IPS-20b (cell line): ENCODE data around the gene CUX1.
"Not testable (repeated sequence)": the region's sequence is repeated elsewhere in the genome, so short reads cannot be mapped to it uniquely, and the experiment has no call there.

Experiments
- H3K27ac ChIP-seq: one replicate; pipeline ENCODE4 v1.5.1; 2013; ENCODE audit warnings: low read length
- H3K27me3 ChIP-seq: 2 replicates; pipeline ENCODE4 v1.6.1; 2013; ENCODE audit warnings: mild to moderate bottlenecking, low read length, inconsistent platforms; ENCODE audit not compliant: insufficient read depth
- H3K36me3 ChIP-seq: 2 replicates; pipeline ENCODE4 v1.6.1; 2013; ENCODE audit warnings: low read depth, mild to moderate bottlenecking, inconsistent platforms, low read length, moderate library complexity; ENCODE audit not compliant: insufficient read depth
- H3K4me1 ChIP-seq: 2 replicates; pipeline ENCODE4 v1.6.1; 2013; ENCODE audit warnings: mild to moderate bottlenecking, control low read depth, inconsistent platforms, low read length, moderate library complexity; ENCODE audit not compliant: insufficient read depth
- H3K4me3 ChIP-seq: 2 replicates; pipeline ENCODE4 v1.5.1; 2013; ENCODE audit warnings: mild to moderate bottlenecking, low read length, inconsistent platforms
- H3K9ac ChIP-seq: 2 replicates; pipeline ENCODE4 v1.6.1; 2013; ENCODE audit warnings: low read depth, mild to moderate bottlenecking, inconsistent platforms, low read length, moderate library complexity
- H3K9me3 ChIP-seq: 2 replicates; pipeline ENCODE4 v1.6.1; 2013; ENCODE audit warnings: mild to moderate bottlenecking, low read depth, low read length, inconsistent platforms; ENCODE audit not compliant: insufficient read depth

The CUX1 gene

DNA sequence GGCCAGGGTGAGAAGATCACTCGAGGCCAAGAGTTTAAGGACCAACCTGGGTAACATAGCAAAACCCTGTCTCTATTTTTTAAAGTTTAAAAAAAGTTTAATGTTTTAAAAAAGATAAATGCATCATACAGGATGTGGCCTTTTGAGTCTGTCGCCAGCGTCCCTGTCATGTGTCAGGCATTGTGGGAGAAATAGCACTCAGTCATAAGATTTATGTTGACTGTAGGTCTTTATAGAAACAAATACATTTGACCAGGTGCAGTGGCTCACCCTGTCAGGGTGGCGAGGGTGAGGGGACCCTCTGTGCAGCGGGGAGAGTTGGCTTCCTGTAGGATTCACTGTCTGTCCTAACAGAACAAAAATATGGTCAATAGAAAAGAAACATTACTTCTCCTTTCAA lies 405.8 kb downstream of the CUX1 start:
- no peak overlapping the region for H3K4me3 ChIP-seq

DNA sequence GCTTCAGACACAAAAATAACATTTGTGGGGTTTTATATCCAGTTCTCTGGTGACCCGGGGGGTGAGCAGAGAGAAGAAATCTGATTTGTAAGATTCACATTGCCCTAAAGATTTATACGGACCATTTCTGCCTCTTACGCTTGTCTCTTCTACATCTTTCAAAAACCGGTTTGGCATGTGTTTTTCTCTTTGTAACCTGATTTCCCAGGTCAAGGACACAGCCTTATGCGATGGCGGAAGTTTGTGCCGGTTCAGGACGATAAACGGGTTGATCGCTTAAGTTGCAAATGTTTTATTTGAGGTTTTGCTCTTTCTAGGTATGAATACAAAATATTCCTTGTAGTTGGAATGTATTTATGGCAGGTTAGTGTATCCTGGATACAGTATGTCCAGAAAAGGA lies 407.6 kb downstream of the CUX1 start:
- Histone ChIP-seq H3K4me3 (no peak overlapping the region), H3K27me3 (no peaks in the 10 kb centered on the region), H3K36me3 (peaks cover 20% of the 10 kb centered on the region), H3K27ac (no peak overlapping the region), H3K9me3 (no peaks in the 10 kb centered on the region), H3K4me1 (no peaks in the 10 kb centered on the region), H3K9ac (no peak overlapping the region)

More for the DNA sequence above, 405.8 kb downstream of the CUX1 start:
- H3K36me3 ChIP-seq, result peaks cover 9% of the 10 kb centered on the region
- no peaks in the 10 kb centered on the region for H3K27me3 ChIP-seq
- H3K4me1 ChIP-seq, result no peaks in the 10 kb centered on the region
- H3K9me3 ChIP-seq, result no peaks in the 10 kb centered on the region
- H3K9ac ChIP-seq, result no peak overlapping the region
- H3K27ac ChIP-seq, result no peak overlapping the region

DNA sequence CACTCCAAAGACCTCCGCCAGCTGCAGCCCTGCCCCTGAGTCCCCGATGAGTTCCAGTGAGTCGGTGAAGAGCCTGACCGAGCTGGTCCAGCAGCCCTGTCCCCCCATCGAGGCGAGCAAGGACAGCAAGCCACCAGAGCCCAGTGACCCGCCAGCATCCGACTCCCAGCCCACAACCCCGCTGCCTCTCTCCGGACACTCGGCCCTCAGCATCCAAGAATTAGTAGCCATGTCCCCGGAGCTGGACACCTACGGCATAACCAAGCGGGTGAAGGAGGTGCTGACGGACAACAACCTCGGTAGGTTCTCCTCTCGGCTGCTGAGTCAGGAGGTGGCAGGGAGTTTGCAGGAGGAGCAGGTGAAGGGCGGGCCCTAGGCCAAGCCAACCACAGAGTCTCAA lies 409.9 kb downstream of the CUX1 start:
- Histone ChIP-seq H3K4me3 (no peak overlapping the region), H3K9me3 (no peaks in the 10 kb centered on the region), H3K4me1 (no peaks in the 10 kb centered on the region), H3K9ac (no peak overlapping the region), H3K27ac (no peak overlapping the region), H3K36me3 (peaks cover 29% of the 10 kb centered on the region), H3K27me3 (no peaks in the 10 kb centered on the region)

- Histone ChIP-seq H3K4me3 (no peak overlapping the region), H3K36me3 (peaks cover 36% of the 10 kb centered on the region), H3K9ac (no peak overlapping the region)
Measured at GRCh38 chr7:102228935-102229334, 411.5 kb downstream of the CUX1 start.

DNA sequence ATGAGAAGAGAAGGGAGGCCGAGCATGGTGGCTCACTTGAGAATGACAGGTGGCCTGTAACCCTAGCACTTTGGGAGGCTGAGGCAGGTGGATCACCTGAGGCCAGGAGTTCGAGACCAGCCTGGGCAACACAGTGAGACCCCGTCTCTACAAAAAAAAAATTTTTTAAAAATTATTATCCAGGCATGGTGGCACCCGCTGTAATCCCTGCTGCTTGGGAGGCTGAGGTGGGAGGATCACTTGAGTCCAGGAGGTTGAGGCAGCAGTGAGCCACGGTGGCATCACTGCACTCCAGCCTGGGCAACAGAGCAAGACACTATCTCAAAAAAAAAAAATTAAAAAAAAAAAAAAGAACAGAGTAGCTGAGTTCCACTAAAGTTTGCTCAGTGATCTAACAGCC lies 412.7 kb downstream of the CUX1 start:
- not testable (repeated sequence) for H3K27ac ChIP-seq

More at GRCh38 chr7:102228935-102229334, 411.5 kb downstream of the CUX1 start:
- no peaks in the 10 kb centered on the region for H3K27me3 ChIP-seq
- H3K27ac ChIP-seq, result no peak overlapping the region
- no peaks in the 10 kb centered on the region for H3K4me1 ChIP-seq
- no peaks in the 10 kb centered on the region for H3K9me3 ChIP-seq

DNA sequence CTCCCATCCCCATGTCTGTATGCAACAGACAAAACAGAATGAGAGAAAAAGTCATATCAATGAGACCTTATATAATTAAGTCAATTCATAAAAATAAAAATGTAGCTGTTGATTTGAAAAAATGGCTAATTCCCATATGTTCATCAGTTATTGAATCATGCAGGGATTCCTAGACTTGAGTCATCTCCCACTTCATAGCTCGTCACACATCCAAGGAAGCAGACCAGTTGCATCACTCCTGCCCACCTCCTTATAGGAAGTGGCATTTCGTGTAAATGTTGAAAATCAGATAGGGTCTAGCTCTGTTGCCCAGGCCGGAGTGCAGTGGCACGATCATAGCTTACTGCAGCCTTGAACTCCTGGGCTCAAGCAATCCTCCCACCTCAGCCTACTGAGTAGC lies 413.2 kb downstream of the CUX1 start:
- no peaks in the 10 kb centered on the region for H3K27me3 ChIP-seq
- H3K36me3 ChIP-seq, result peaks cover 47% of the 10 kb centered on the region
- no peak overlapping the region for H3K27ac ChIP-seq

More for the DNA sequence above, 412.7 kb downstream of the CUX1 start:
- H3K4me3 ChIP-seq, H3K9me3 ChIP-seq, H3K4me1 ChIP-seq, H3K9ac ChIP-seq, H3K27me3 ChIP-seq: not testable (repeated sequence)
- peaks cover 46% of the 10 kb centered on the region for H3K36me3 ChIP-seq

GRCh38 chr7:102232611-102233286 lies 415.3 kb downstream of the CUX1 start:
- no peak overlapping the region for H3K9ac ChIP-seq
- peaks cover 43% of the 10 kb centered on the region for H3K36me3 ChIP-seq
- no peaks in the 10 kb centered on the region for H3K27me3 ChIP-seq
- H3K27ac ChIP-seq, result no peak overlapping the region
- H3K4me1 ChIP-seq, result no peaks in the 10 kb centered on the region
- no peak overlapping the region for H3K4me3 ChIP-seq
- H3K9me3 ChIP-seq, result no peaks in the 10 kb centered on the region

More for the DNA sequence above, 413.2 kb downstream of the CUX1 start:
- no peaks in the 10 kb centered on the region for H3K4me1 ChIP-seq
- H3K9ac ChIP-seq, result no peak overlapping the region
- H3K4me3 ChIP-seq, result no peak overlapping the region
- H3K9me3 ChIP-seq, result no peaks in the 10 kb centered on the region

GRCh38 chr7:102234131-102234530 lies 416.7 kb downstream of the CUX1 start:
- no peaks in the 10 kb centered on the region for H3K4me1 ChIP-seq
- H3K27ac ChIP-seq, result no peak overlapping the region
- no peak overlapping the region for H3K4me3 ChIP-seq
- H3K9me3 ChIP-seq, result no peaks in the 10 kb centered on the region
- H3K27me3 ChIP-seq, result no peaks in the 10 kb centered on the region
- H3K36me3 ChIP-seq, result peaks cover 35% of the 10 kb centered on the region
- no peak overlapping the region for H3K9ac ChIP-seq

DNA sequence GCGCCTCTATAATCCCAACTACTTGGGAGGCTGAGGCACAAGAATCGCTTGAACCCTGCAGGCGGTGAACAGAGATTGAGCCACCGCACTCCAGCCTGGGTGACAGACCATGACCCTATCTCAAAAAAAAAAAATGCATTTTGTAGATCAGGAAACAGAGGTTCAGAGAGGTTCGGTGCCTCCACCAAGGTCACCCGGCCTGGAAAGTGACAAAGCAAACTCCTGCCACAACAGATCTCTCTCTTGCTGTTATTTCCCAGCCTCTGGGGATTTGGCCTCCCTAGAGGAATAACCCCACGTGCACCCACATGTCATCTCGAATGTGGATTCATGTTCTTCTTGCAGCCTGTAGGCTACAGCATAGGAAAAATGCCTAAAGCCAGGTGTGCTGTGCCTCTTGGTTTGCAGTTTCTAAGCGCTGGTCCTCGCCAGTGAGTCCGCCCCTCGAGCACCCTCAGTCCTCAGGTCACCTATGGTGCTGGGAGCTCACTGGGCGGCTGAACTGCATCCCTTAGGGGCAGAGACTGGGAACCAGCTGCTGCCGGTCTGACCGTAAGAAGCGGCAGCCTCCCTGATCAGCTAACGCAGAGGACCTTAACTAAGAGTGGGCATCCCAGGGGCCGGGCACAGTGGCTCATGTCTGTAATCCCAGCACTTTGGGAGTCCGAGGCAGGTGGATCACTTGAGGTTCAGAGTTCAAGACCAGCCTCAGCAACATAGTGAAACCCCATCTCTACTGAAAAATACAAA lies 417.6 kb downstream of the CUX1 start:
- peaks cover 38% of the 10 kb centered on the region for H3K36me3 ChIP-seq
- no peak overlapping the region for H3K4me3 ChIP-seq
- no peaks in the 10 kb centered on the region for H3K9me3 ChIP-seq
- no peak overlapping the region for H3K27ac ChIP-seq
- H3K9ac ChIP-seq, result no peak overlapping the region
- H3K27me3 ChIP-seq, result no peaks in the 10 kb centered on the region
- no peaks in the 10 kb centered on the region for H3K4me1 ChIP-seq

- Histone ChIP-seq H3K9ac (no peak overlapping the region), H3K27ac (no peak overlapping the region)
Measured at GRCh38 chr7:102236102-102236501, 418.7 kb downstream of the CUX1 start.

DNA sequence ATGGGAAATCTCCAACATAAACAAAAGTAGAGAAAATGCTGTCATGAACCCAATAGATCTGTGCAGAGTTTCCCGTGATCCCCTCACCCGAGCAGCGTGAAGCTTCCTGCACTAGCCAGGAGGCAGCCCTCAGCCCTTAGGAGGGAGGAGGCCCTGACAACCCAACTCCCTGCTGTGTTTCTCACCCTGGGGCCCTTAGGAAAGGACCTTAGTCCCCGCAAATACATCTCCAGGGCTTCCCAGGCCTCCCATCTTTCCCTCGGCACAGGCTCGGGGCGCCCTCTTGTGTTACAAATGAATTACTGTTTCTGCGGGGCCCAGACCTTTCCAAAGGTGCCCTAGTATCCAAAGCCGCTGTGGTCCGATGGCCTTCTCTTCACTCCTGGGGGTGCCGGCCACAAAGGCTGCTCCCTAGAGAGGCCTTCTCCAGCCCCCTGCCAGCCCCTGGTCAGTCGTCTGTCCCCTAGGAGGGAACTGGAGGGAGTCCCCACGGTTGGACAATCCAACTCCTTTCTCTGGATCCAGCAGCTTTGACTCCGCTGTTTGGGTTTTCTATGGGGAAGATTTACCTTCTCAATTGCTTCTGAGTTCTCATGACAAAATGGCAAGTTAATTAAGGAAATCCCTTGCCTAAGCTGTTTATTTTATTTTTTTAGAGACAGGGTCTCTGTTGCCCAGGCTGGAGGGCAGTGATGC lies 419.3 kb downstream of the CUX1 start:
- H3K9ac ChIP-seq, result no peak overlapping the region
- H3K27ac ChIP-seq, result no peak overlapping the region
- no peaks in the 10 kb centered on the region for H3K9me3 ChIP-seq
- no peaks in the 10 kb centered on the region for H3K4me1 ChIP-seq
- H3K27me3 ChIP-seq, result no peaks in the 10 kb centered on the region
- H3K36me3 ChIP-seq, result peaks cover 46% of the 10 kb centered on the region
- no peak overlapping the region for H3K4me3 ChIP-seq

More at GRCh38 chr7:102236102-102236501, 418.7 kb downstream of the CUX1 start:
- peaks cover 42% of the 10 kb centered on the region for H3K36me3 ChIP-seq
- H3K4me3 ChIP-seq, result no peak overlapping the region
- H3K27me3 ChIP-seq, result no peaks in the 10 kb centered on the region
- H3K9me3 ChIP-seq, result no peaks in the 10 kb centered on the region
- H3K4me1 ChIP-seq, result no peaks in the 10 kb centered on the region
